Measurements from ENCODE around the gene HIRA. TPM values are rescaled to one million over a fixed set of nuclear protein-coding genes. Genes with fewer than 3 reads are reported as not detected.

Gene HIRA
- total RNA-seq, 1 donor from 2014 or later, result 18.1 TPM

DNA sequence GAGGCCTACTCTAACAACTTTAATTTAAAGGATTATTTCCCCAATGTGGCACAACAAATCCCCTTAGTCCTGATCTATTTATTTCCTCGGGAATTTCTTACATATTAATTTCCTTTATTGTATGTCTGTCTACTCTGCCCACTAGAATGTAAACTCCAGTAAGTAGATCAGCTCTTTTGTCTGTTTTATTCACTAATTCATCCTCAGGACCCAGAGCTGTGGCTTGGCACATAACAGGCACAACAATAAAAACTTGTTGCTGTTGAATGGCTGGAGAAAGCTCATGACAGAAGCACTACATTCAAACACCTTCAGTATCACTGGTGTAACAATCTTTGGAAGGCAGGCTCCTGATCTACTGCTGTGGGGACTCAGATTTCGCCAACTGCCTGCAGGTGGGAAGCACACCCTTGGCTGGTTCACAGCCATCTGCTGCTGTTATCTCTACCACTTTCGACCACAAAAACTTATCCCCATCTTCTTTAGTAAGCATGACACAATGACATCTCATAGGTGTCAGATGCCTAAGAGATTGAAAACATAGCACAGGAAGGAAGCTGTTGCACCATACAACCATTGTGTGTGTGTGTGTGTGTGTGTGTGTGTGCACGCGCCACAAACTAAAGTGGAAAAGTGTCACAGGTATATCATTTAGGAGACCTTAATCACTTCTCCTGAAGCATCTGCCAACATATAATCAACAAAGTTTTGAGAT, 11.9 kb downstream of the HIRA start:
- DNase-seq, result no peak
- intact Hi-C loops (cut with micrococcal nuclease), result no loop called here
- H3K36me3 ChIP-seq, result no peaks in the 10 kb centered on the region
- peaks cover 33% of the 10 kb centered on the region for H3K4me1 ChIP-seq
- no peaks in the 10 kb centered on the region for H3K27me3 ChIP-seq (ENCODE audit: low read depth)
- H3K4me3 ChIP-seq, result no peak overlapping the region
- TF ChIP-seq, protein P1, sequence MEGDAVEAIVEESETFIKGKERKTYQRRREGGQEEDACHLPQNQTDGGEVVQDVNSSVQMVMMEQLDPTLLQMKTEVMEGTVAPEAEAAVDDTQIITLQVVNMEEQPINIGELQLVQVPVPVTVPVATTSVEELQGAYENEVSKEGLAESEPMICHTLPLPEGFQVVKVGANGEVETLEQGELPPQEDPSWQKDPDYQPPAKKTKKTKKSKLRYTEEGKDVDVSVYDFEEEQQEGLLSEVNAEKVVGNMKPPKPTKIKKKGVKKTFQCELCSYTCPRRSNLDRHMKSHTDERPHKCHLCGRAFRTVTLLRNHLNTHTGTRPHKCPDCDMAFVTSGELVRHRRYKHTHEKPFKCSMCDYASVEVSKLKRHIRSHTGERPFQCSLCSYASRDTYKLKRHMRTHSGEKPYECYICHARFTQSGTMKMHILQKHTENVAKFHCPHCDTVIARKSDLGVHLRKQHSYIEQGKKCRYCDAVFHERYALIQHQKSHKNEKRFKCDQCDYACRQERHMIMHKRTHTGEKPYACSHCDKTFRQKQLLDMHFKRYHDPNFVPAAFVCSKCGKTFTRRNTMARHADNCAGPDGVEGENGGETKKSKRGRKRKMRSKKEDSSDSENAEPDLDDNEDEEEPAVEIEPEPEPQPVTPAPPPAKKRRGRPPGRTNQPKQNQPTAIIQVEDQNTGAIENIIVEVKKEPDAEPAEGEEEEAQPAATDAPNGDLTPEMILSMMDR (IDR thresholded peaks at IDR 0.05; ENCODE audit: borderline replicate concordance), result no peak
- no peaks in the 10 kb centered on the region for H3K9me3 ChIP-seq (replicated peaks)
- H3K27ac ChIP-seq (replicated peaks), result no peak overlapping the region

DNA sequence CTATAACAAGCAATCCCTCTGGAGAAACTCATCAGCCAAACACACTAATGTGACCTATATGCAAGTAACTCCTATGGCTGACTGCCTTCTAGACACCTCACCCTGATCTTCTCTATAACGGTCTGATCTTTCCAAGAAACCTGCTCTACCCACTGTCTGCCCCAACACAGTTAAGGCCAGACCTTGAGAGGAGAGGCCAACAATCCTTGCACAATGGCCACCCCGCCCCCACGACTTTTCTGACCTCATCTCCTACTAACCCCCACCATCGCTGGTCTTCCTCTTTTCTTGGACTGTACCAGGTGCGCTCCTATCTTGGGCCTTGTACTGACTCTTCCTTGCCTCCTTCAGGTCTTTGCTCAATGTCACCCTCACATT, 12.5 kb downstream of the HIRA start:
- TF ChIP-seq, protein P1 (IDR thresholded peaks at IDR 0.05; ENCODE audit: borderline replicate concordance), result no peak
- intact Hi-C loops (cut with micrococcal nuclease), result no loop called here
- Histone ChIP-seq H3K27me3 (ENCODE audit: low read depth) (no peaks in the 10 kb centered on the region), H3K27ac (replicated peaks) (no peak overlapping the region), H3K4me3 (no peak overlapping the region), H3K9me3 (replicated peaks) (no peaks in the 10 kb centered on the region), H3K36me3 (no peaks in the 10 kb centered on the region), H3K4me1 (peaks cover 34% of the 10 kb centered on the region)
- no peak for DNase-seq

DNA sequence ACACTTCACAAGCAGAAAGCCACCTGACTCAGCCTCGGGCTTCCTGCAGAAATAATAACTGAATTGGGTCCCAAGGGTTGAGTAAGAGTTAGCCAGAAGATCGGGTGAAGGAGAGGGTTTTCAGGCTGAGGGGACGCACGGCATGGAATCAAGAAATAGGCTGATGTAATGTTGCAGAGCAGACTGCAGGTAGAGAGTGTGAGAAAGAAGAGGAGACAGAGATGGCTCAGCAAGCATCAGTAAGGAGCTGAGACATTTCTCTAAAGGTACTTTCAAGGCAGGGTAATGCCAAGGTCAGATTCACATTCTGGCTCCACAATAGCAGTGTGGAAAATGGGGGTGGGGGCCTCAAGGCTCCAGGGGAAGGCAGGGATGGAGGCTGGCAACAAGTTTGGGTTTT, 18.6 kb downstream of the HIRA start:
- TF ChIP-seq, protein P1 (IDR thresholded peaks at IDR 0.05; ENCODE audit: borderline replicate concordance), result no peak
- H3K27me3 ChIP-seq (ENCODE audit: low read depth), result no peaks in the 10 kb centered on the region
- H3K4me1 ChIP-seq, result peaks cover 49% of the 10 kb centered on the region
- H3K9me3 ChIP-seq (replicated peaks), result no peaks in the 10 kb centered on the region
- H3K4me3 ChIP-seq, result no peak overlapping the region
- peaks cover 14% of the 10 kb centered on the region for H3K36me3 ChIP-seq
- intact Hi-C loops (cut with micrococcal nuclease), result no loop called here
- DNase-seq, result no peak
- H3K27ac ChIP-seq (replicated peaks), result no peak overlapping the region

DNA sequence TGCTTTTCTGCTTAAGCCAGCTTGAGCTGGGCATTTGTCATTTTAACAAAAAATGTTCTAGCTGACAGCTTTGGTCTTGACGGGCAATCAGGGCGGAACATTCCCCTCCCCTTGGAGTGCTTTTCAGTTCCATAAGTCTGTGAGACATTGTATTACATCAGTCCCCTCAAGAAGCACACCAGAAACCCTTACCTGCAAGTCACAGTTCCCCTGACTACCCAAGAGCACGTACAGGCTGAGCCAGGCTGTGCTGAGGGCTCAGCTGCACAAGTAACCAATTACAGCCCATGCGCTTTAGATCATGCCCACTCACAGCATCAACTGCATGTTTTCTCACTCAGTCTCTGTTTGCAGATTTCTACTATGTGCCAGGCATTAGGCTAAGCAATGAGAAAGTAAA, 19.1 kb downstream of the HIRA start:
- peaks cover 54% of the 10 kb centered on the region for H3K4me1 ChIP-seq
- TF ChIP-seq, protein P1 (IDR thresholded peaks at IDR 0.05; ENCODE audit: borderline replicate concordance), result no peak
- no peak overlapping the region for H3K4me3 ChIP-seq
- H3K36me3 ChIP-seq, result peaks cover 18% of the 10 kb centered on the region
- H3K27ac ChIP-seq (replicated peaks), result no peak overlapping the region
- intact Hi-C loops (cut with micrococcal nuclease), result no loop called here
- no peaks in the 10 kb centered on the region for H3K27me3 ChIP-seq (ENCODE audit: low read depth)
- no peaks in the 10 kb centered on the region for H3K9me3 ChIP-seq (replicated peaks)
- no peak for DNase-seq

- peaks cover 22% of the 10 kb centered on the region for H3K36me3 ChIP-seq
- peaks cover 61% of the 10 kb centered on the region for H3K4me1 ChIP-seq
- no peak for DNase-seq
- peak overlapping the region; percentile 58 for H3K27ac ChIP-seq (replicated peaks)
- intact Hi-C loops (cut with micrococcal nuclease), result no loop called here
- H3K27me3 ChIP-seq (ENCODE audit: low read depth), result no peaks in the 10 kb centered on the region
- H3K9me3 ChIP-seq (replicated peaks), result no peaks in the 10 kb centered on the region
- TF ChIP-seq, protein P1 (IDR thresholded peaks at IDR 0.05; ENCODE audit: borderline replicate concordance), result no peak
- no peak overlapping the region for H3K4me3 ChIP-seq
These were observed 19.9 kb downstream of the HIRA start for GRCh38 chr22:19411690-19412045.

Data from left ventricle myocardium inferior (tissue), 1 donor.